ENCODE measurements around the gene TCF7L1.

The TCF7L1 gene

GRCh38 chr2:85162746-85163301, 29.6 kb downstream of the TCF7L1 start:
- DNase-seq (ENCODE audit: low read depth in 2 of 2): no peak

- DNase-seq (ENCODE audit: low read depth in 2 of 2): no peak
Measured at GRCh38 chr2:85163675-85164074, 30.5 kb downstream of the TCF7L1 start.

GRCh38 chr2:85164145-85164569, 31.0 kb downstream of the TCF7L1 start:
- no peak for DNase-seq (ENCODE audit: low read depth in 2 of 2)

- DNase-seq (ENCODE audit: low read depth in 2 of 2): no peak
Measured at GRCh38 chr2:85165088-85165690, 32.0 kb downstream of the TCF7L1 start.

GRCh38 chr2:85166021-85166420, 32.8 kb downstream of the TCF7L1 start:
- no peak for DNase-seq (ENCODE audit: low read depth in 2 of 2)

- no peak for DNase-seq (ENCODE audit: low read depth in 2 of 2)
Measured at GRCh38 chr2:85167479-85167878, 34.3 kb downstream of the TCF7L1 start.

- no peak for DNase-seq (ENCODE audit: low read depth in 2 of 2)
Measured at GRCh38 chr2:85168942-85169341, 35.8 kb downstream of the TCF7L1 start.

- no peak for DNase-seq (ENCODE audit: low read depth in 2 of 2)
Measured at GRCh38 chr2:85169581-85169980, 36.4 kb downstream of the TCF7L1 start.

- DNase-seq (ENCODE audit: low read depth in 2 of 2): no peak
Measured at GRCh38 chr2:85170938-85171475, 37.8 kb downstream of the TCF7L1 start.

- DNase-seq (ENCODE audit: low read depth in 2 of 2): no peak
Measured at GRCh38 chr2:85171916-85172315, 38.7 kb downstream of the TCF7L1 start.

GRCh38 chr2:85173909-85174308, 40.7 kb downstream of the TCF7L1 start:
- no peak for DNase-seq (ENCODE audit: low read depth in 2 of 2)

- DNase-seq (ENCODE audit: low read depth in 2 of 2): no peak
Measured at GRCh38 chr2:85174943-85175342, 41.8 kb downstream of the TCF7L1 start.

- DNase-seq (ENCODE audit: low read depth in 2 of 2): no peak
Measured at GRCh38 chr2:85175369-85176299, 42.4 kb downstream of the TCF7L1 start.

- DNase-seq (ENCODE audit: low read depth in 2 of 2): no peak
Measured at GRCh38 chr2:85177031-85177824, 44.0 kb downstream of the TCF7L1 start.

GRCh38 chr2:85178154-85178553, 45.0 kb downstream of the TCF7L1 start:
- no peak for DNase-seq (ENCODE audit: low read depth in 2 of 2)

- no peak for DNase-seq (ENCODE audit: low read depth in 2 of 2)
Measured at GRCh38 chr2:85178980-85179411, 45.8 kb downstream of the TCF7L1 start.

- no peak for DNase-seq (ENCODE audit: low read depth in 2 of 2)
Measured at GRCh38 chr2:85179541-85179940, 46.3 kb downstream of the TCF7L1 start.

- no peak for DNase-seq (ENCODE audit: low read depth in 2 of 2)
Measured at GRCh38 chr2:85180322-85181133, 47.3 kb downstream of the TCF7L1 start.

- DNase-seq (ENCODE audit: low read depth in 2 of 2): no peak
Measured at GRCh38 chr2:85181134-85181631, 48.0 kb downstream of the TCF7L1 start.

GRCh38 chr2:85181844-85182456, 48.8 kb downstream of the TCF7L1 start:
- DNase-seq (ENCODE audit: low read depth in 2 of 2): no peak

Measured in stimulated activated CD8-positive, alpha-beta memory T cell treated with anti-CD3 and anti-CD28 coated beads, Interleukin-2, amount 100 ng/mL, for 48 hours (primary cell).